Metanephros (tissue), 2 donors: ENCODE results near the gene TMEM63C. TPM values are rescaled to one million over a fixed set of nuclear protein-coding genes. Genes with fewer than 3 reads are reported as not detected.

Source experiments
- small RNA-seq: library from RNA; depleted of rRNA; stranded (forward); fragments of <200 nt; gene quantifications from one replicate; pipeline ENCODE3, GENCODE V24; 2014; ENCODE audit warnings: low replicate concordance
- total RNA-seq: library from RNA; depleted of rRNA; stranded (reverse); fragments of >200 nt; gene quantifications from one replicate; pipeline ENCODE4 v1.2.3, GENCODE V29; 2014

Gene TMEM63C, protein sequence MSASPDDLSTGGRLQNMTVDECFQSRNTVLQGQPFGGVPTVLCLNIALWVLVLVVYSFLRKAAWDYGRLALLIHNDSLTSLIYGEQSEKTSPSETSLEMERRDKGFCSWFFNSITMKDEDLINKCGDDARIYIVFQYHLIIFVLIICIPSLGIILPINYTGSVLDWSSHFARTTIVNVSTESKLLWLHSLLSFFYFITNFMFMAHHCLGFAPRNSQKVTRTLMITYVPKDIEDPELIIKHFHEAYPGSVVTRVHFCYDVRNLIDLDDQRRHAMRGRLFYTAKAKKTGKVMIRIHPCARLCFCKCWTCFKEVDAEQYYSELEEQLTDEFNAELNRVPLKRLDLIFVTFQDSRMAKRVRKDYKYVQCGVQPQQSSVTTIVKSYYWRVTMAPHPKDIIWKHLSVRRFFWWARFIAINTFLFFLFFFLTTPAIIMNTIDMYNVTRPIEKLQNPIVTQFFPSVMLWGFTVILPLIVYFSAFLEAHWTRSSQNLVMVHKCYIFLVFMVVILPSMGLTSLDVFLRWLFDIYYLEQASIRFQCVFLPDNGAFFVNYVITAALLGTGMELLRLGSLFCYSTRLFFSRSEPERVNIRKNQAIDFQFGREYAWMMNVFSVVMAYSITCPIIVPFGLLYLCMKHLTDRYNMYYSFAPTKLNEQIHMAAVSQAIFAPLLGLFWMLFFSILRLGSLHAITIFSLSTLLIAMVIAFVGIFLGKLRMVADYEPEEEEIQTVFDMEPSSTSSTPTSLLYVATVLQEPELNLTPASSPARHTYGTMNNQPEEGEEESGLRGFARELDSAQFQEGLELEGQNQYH
- total RNA-seq: 0.35 TPM

DNA sequence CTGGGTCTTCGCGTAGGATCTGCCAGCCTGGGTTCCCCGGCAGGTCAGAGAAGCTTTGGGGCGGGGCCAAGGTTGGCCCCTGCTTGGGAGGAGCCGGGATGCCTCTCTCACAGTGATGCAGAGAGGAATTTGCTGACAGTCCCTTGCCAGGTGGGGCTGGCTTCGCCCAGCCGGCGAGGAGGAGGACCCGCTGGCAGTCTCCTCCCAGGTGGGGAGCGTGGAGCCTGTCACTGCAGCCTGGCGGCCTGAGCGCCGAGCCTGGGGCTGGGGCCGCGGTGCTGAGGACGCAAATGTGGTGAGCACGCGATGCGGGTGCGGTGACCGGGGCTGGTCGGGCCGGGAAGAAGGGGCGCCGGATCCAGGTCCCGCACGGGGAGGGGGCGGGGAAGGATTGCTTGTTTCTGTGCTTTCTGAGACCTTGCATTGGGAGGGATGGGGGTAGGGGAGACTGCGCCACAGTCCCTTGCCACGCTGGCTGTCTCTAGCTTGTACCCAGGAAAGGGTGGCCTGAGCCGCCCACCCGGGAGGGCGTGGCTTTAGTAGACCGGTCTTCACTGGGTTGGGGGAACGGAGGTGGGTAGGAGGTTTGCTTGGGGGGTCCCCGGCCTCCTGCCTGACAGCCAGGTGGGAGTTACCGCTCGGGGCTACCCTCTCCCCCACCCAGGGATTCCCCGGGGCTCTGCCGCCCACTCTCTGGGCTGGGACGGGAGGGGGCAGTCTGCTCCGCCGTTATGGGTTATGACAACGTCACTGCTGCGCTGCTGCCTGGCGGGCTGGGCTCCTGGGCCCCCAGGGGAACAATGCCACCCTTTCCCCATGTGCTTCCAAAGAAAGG is at the start of gene TMEM63C:
Gene TMEM63C, plus strand, starts transcription at position 196 of the 835 bp plus-strand sequence. CDS start 37,016 bp downstream, outside the sequence.

DNA sequence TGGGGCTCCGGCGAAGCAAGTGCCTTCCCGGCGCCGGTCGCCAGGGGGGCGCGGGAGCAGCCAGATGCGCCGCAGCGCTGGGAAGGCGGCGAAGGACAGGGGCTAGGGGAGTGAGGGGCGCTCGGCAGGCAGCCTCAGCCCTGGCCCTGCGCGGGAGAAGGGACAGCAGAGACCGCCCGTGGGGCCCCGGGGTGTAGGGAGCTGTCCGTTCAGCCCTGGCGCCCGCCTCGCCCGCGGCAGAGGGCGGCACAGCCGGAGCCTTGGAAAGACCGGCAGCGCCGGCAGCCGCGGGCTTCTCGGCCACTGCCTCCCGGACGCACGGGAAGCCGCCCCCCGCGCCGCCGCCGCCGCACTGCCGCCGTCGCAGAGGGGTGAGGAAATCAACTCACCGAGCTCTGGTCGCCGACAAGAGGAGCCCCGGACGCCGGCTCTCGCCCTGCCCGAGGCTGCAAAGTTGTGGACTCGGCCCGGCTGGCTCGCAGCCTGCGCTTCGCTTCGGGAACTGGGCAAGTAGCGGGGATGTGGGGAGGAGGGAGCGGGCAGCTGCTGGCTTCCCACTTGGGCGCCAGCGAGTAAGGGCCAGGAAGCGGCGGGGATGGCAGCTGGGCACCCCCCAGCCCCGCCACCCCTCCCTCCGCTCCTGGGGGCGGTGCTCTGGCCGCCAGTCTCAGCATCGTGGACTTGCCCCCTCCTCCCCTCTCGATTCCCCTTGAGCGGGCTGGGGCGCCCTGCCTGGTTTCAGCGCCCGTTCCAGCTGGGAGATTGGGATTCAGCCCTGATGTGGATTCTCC is 40.2 kb upstream of the TMEM63C start, which contains the start of gene ZDHHC22:
Gene ZDHHC22, minus strand, starts transcription at position 578 of the 791 bp plus-strand sequence. CDS start 2,053 bp downstream, outside the sequence.

DNA sequence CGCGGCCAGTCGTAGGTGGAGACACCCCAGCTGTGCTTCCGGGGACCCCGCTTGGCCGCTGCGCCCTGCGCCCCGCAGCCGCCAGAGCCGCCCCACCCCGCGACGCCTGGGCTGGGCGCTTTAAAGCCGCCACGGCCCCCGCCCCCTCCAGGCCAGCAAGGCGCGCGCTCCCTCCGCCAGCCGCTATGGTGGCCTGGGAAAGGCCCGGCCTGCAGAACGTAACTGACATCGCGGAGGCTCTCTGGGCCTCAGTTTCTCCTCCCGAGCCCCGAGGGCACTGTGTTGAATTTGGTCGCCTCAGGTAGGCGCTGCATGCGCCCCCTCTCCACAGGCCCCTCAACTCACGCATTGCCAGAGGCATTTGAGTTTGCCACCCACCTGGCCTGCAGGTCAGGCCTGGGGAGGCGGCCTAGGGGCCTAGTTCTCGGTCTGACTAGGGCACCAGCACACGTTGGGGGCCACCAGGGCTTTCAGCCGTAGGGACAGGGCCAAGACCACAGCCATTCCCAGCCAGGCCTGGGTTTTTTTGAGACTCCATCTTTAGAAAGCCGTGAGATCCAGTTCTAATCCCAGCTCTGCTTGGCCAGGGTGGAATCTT is 89.6 kb downstream of the TMEM63C start, which contains the start of gene NGB:
Gene NGB, minus strand, starts transcription at position 94 of the 598 bp plus-strand sequence. CDS start 269 bp downstream, outside the sequence.

Small RNAs within 50 kb of the gene (small RNA-seq; reads per million reads assigned to genes)
- gene MIR1260A: not detected
- gene RF00421: not detected

Other genes with a start within 250 kb of the TMEM63C start
- gene IRF2BPL, start 153.1 kb upstream of the TMEM63C start, total RNA-seq: 85.4 TPM
- gene CIPC, start 83.5 kb upstream of the TMEM63C start, total RNA-seq: 24.5 TPM
- 0.18 TPM for gene ZDHHC22, start 40.0 kb upstream of the TMEM63C start, total RNA-seq
- gene NGB, start 89.4 kb downstream of the TMEM63C start, total RNA-seq: not detected
- 34.4 TPM for gene POMT2, start 139.1 kb downstream of the TMEM63C start, total RNA-seq
- gene GSTZ1, start 139.2 kb downstream of the TMEM63C start, total RNA-seq: 18.6 TPM
- 18.0 TPM for gene TMED8, start 195.3 kb downstream of the TMEM63C start, total RNA-seq
- 5.3 TPM for gene SAMD15, start 195.6 kb downstream of the TMEM63C start, total RNA-seq
- 0.58 TPM for gene NOXRED1, start 241.7 kb downstream of the TMEM63C start, total RNA-seq